HepG2 (cell line): ENCODE results near the gene ACVR2A. TPM values are rescaled to one million over a fixed set of nuclear protein-coding genes. Genes with fewer than 3 reads are reported as not detected.

Source experiments
- ATAC-seq: fragments of 200-7000 bp; cut with Tn5 transposase; 3 replicates; pipeline ENCODE4 v1.9.1; 2020; ENCODE audit warnings: mild to moderate bottlenecking, moderate library complexity
- BruUV-seq: library from RNA; stranded (reverse); fragments of 400-500 nt; replicated peaks from 2 replicates; lab custom pipeline; 2021; lab: Mats Ljungman, UMichigan
- CTCF ChIA-PET: fragments of 300-600 bp; formaldehyde crosslinking; extraction: SDS; loops from one replicate; lab custom pipeline; 2021; ENCODE audit warnings: low total read pairs, inconsistent platforms, low intra/inter-chr PET ratio; lab: Yijun Ruan, JAX
- POLR2A ChIA-PET: fragments of 350-600 bp; sonication (Branson Sonifier 250); formaldehyde crosslinking; loops from one replicate; lab custom pipeline; 2020; ENCODE audit warnings: antibody characterized with exemption, inconsistent platforms; lab: Yijun Ruan, JAX
- DNase-seq: peaks from one replicate; pipeline ENCODE4 v3.0.0-alpha.2; 2015; ENCODE audit warnings: low spot score
- FAIRE-seq: peaks from 3 replicates; lab custom pipeline; 2011; peaks lifted over from hg19 to GRCh38; lab: Jason Lieb, UNC
- H2AFZ ChIP-seq: one replicate; pipeline ENCODE4 v1.6.1; 2011; ENCODE audit warnings: low read length, inconsistent platforms
- H3K27ac ChIP-seq: fragments of 300-600 bp; 3 replicates; pipeline ENCODE4 v1.8.0; 2011; ENCODE audit warnings: mixed run types, mild to moderate bottlenecking, mixed read lengths, low read length, inconsistent platforms; ENCODE audit not compliant: insufficient read depth; ENCODE audit errors: extremely low read length
- H3K27me3 ChIP-seq, 2 experiments: fragments of 200-600 bp in 1 of 2; 2 replicates in 1 of 2; 3 replicates in 1 of 2; pipeline versions ENCODE4 v1.6.0 to v1.8.0; 2011; ENCODE audit warnings: low read length in 2 of 2, mild to moderate bottlenecking in 2 of 2, moderate library complexity in 2 of 2, inconsistent platforms in 1 of 2; ENCODE audit not compliant: insufficient read depth in 2 of 2, control insufficient read depth in 1 of 2
- H3K36me3 ChIP-seq, 2 experiments: fragments of 200-600 bp in 1 of 2; replicated peaks in 1 of 2; 2 replicates in 1 of 2; 3 replicates in 1 of 2; pipeline versions ENCODE4 v1.5.1 to v1.8.0; 2011; ENCODE audit warnings: low read length in 2 of 2, inconsistent platforms in 1 of 2; ENCODE audit not compliant: insufficient read depth in 2 of 2, control insufficient read depth in 1 of 2
- H3K4me1 ChIP-seq: 2 replicates; pipeline ENCODE4 v1.5.1; 2012; ENCODE audit warnings: low read length, inconsistent platforms; ENCODE audit not compliant: insufficient read depth
- H3K4me2 ChIP-seq: 2 replicates; pipeline ENCODE4 v1.6.0; 2011; ENCODE audit warnings: low read depth, low read length, inconsistent platforms
- H3K4me3 ChIP-seq, 3 experiments: fragments of 200-600 bp in 1 of 3; sonication (generic), shearing (Covaris generic) in 1 of 3; replicated peaks in 1 of 3; 2 replicates each; pipeline ENCODE4 v1.5.1; 2011 to 2016; ENCODE audit warnings: low read length in 3 of 3, inconsistent platforms in 2 of 3, low read depth in 2 of 3, mild to moderate bottlenecking in 2 of 3, control low read depth in 1 of 3, mixed read lengths in 1 of 3; ENCODE audit not compliant: insufficient read depth in 1 of 3
- H3K79me2 ChIP-seq: one replicate; pipeline ENCODE4 v1.6.1; 2011; ENCODE audit warnings: low read length, inconsistent platforms; ENCODE audit not compliant: insufficient read depth
- H3K9ac ChIP-seq: 2 replicates; pipeline ENCODE4 v1.6.0; 2011; ENCODE audit warnings: mild to moderate bottlenecking, low read depth, low read length, inconsistent platforms; ENCODE audit not compliant: insufficient read depth
- H3K9me3 ChIP-seq: 2 replicates; pipeline ENCODE4 v1.5.1; 2012; ENCODE audit warnings: mild to moderate bottlenecking, low read length
- H4K20me1 ChIP-seq: 2 replicates; pipeline ENCODE4 v1.6.0; 2011; ENCODE audit warnings: inconsistent platforms, mild to moderate bottlenecking, low read length, moderate library complexity; ENCODE audit not compliant: insufficient read depth
- ADNP ChIP-seq: sonication (generic); formaldehyde crosslinking; IDR thresholded peaks from 2 replicates; pipeline ENCODE4 v1.4.0; 2020; ENCODE audit warnings: missing genetic modification reagents
- DMTF1 ChIP-seq: sonication (generic); formaldehyde crosslinking; IDR thresholded peaks from 2 replicates; pipeline ENCODE4 v1.4.0; 2020; ENCODE audit warnings: mild to moderate bottlenecking, missing genetic modification reagents
- HNRNPLL ChIP-seq: fragments of 200-400 bp; formaldehyde crosslinking; IDR thresholded peaks from 2 replicates; pipeline ENCODE4 v1.6.1; 2017; ENCODE audit warnings: mild to moderate bottlenecking, low read depth, low read length; ENCODE audit not compliant: poor library complexity, severe bottlenecking
- MATR3 ChIP-seq: sonication (generic); formaldehyde crosslinking; IDR thresholded peaks from 2 replicates; pipeline ENCODE4 v1.4.0; 2020; ENCODE audit warnings: missing genetic modification reagents
- NR2F2 ChIP-seq: IDR thresholded peaks from 2 replicates; pipeline ENCODE4 v1.6.1; 2012; ENCODE audit warnings: low read depth, inconsistent platforms, borderline replicate concordance
- RNF219 ChIP-seq: sonication (generic); formaldehyde crosslinking; IDR thresholded peaks from 2 replicates; pipeline ENCODE4 v1.5.0; 2020; ENCODE audit warnings: mild to moderate bottlenecking, missing genetic modification reagents
- ZFAT ChIP-seq: sonication (generic); formaldehyde crosslinking; conservative IDR thresholded peaks from 2 replicates; pipeline ENCODE4 v1.8.1; 2023; ENCODE audit warnings: missing genetic modification reagents, inconsistent platforms
- ZFYVE20 ChIP-seq: sonication (generic); formaldehyde crosslinking; IDR thresholded peaks from 2 replicates; pipeline ENCODE4 v1.8.0; 2023; ENCODE audit warnings: low read depth, mild to moderate bottlenecking, moderate library complexity, missing genetic modification reagents, borderline replicate concordance
- ZNF276 ChIP-seq: sonication (generic); formaldehyde crosslinking; IDR thresholded peaks from 2 replicates; pipeline ENCODE4 v1.4.0; 2020; ENCODE audit warnings: mild to moderate bottlenecking, low read depth, missing genetic modification reagents
- ZNF441 ChIP-seq: sonication (generic); formaldehyde crosslinking; IDR thresholded peaks from 2 replicates; pipeline ENCODE4 v1.7.0; 2021; ENCODE audit warnings: missing genetic modification reagents, borderline replicate concordance
- ZNF709 ChIP-seq: sonication (generic); formaldehyde crosslinking; IDR thresholded peaks from 2 replicates; pipeline ENCODE4 v1.5.0; 2020; ENCODE audit warnings: mild to moderate bottlenecking, missing genetic modification reagents
- ZNF713 ChIP-seq: sonication (generic); formaldehyde crosslinking; IDR thresholded peaks from 2 replicates; pipeline ENCODE4 v1.4.0; 2020; ENCODE audit warnings: mild to moderate bottlenecking, missing genetic modification reagents
- ZNF850 ChIP-seq: sonication (generic); formaldehyde crosslinking; conservative IDR thresholded peaks from 2 replicates; pipeline ENCODE4 v1.9.0; 2021; ENCODE audit warnings: mild to moderate bottlenecking, missing genetic modification reagents
- in situ Hi-C: cut with HindIII; loops from 2 replicates; pipeline ENCODE4 v1.10.0; 2017; ENCODE audit warnings: low pct_unique_long_range_greater_than_20kb; ENCODE audit not compliant: extremely low pct_ligation_motif_present
- intact Hi-C: fragments of 100-400 bp; cut with micrococcal nuclease; formaldehyde crosslinking; loops from one replicate; pipeline ENCODE4 v1.10.0; 2022; ENCODE audit not compliant: unreplicated experiment
- polyA plus RNA-seq, 8 experiments: library from polyadenylated mRNA; depleted of rRNA in 3 of 8; stranded (reverse) in 7 of 8; unstranded in 1 of 8; fragments of >200 nt; fragmentation: Illumina TruSeq in 4 of 8; extraction: Trizol in 4 of 8; gene quantifications; 2 replicates each; pipeline versions ENCODE4 v1.2.1 to v1.2.3, GENCODE V29; 2011 to 2016; ENCODE audit warnings: low read depth in 4 of 8, missing spikeins in 1 of 8, mixed read lengths in 1 of 8; ENCODE audit not compliant: insufficient read depth in 1 of 8
- total RNA-seq, 5 experiments: library from RNA; depleted of rRNA; stranded (reverse); fragments of >200 nt; fragmentation: Illumina TruSeq; extraction: Trizol; gene quantifications; 2 replicates each; pipeline ENCODE4 v1.2.3, GENCODE V29; 2016; ENCODE audit warnings: low read depth in 1 of 5
- TF ChIP-seq, protein P1 (sequence below): sonication (generic); formaldehyde crosslinking; IDR thresholded peaks from 2 replicates; pipeline ENCODE4 v1.8.0; 2022; ENCODE audit warnings: mild to moderate bottlenecking, missing genetic modification reagents, moderate library complexity

Gene ACVR2A
- total and polyA plus RNA-seq, 2 of the 13 experiments (the other 11 are each of a cell fraction or from before 2014, with no cell fraction given): 8.3 to 18.0 TPM

- ATAC-seq: no peak
- in situ Hi-C loops: no loop called here
- H3K9ac ChIP-seq: no peak overlapping the region
- TF ChIP-seq ZNF276 (CRISPR knock-in tag) (no peak), ADNP (CRISPR knock-in tag) (no peak), HNRNPLL (no peak), RNF219 (CRISPR knock-in tag) (no peak), ZNF713 (no peak), ZNF850 (no peak), NR2F2 (no peak), ZNF709 (no peak), ZNF441 (no peak), DMTF1 (CRISPR knock-in tag) (no peak), ZFAT (CRISPR knock-in tag) (no peak), MATR3 (CRISPR knock-in tag) (no peak), ZFYVE20 (no peak)
- TF ChIP-seq, protein P1, sequence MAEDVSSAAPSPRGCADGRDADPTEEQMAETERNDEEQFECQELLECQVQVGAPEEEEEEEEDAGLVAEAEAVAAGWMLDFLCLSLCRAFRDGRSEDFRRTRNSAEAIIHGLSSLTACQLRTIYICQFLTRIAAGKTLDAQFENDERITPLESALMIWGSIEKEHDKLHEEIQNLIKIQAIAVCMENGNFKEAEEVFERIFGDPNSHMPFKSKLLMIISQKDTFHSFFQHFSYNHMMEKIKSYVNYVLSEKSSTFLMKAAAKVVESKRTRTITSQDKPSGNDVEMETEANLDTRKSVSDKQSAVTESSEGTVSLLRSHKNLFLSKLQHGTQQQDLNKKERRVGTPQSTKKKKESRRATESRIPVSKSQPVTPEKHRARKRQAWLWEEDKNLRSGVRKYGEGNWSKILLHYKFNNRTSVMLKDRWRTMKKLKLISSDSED (CRISPR knock-in tag): no peak
- TF ChIP-seq, all 625 proteins: peak for 0
- no peak overlapping the region for H3K4me3 ChIP-seq
- FAIRE-seq (no peak), DNase-seq (no peak)
- peaks cover 3% of the 10 kb centered on the region; the same call in 1 of the 2 replicates for H4K20me1 ChIP-seq
- intact Hi-C loops: no loop called here
- no peak overlapping the region for H3K4me2 ChIP-seq
- BruUV-seq: no TSS peak
- peaks cover 82% of the 10 kb centered on the region for H3K79me2 ChIP-seq
- ChIA-PET POLR2A (no interaction called here), CTCF (no interaction called here)
- H3K4me1 ChIP-seq: peaks cover 25% of the 10 kb centered on the region
- H3K9me3 ChIP-seq: no peaks in the 10 kb centered on the region
- no peak overlapping the region for H2AFZ ChIP-seq
- no peak overlapping the region for H3K27ac ChIP-seq
- H3K27me3 ChIP-seq: no peaks in the 10 kb centered on the region
- no peaks in the 10 kb centered on the region for H3K36me3 ChIP-seq
Measured at GRCh38 chr2:147882631-147883030, 37.8 kb downstream of the ACVR2A start.
